K562 (cell line): ENCODE measurements around the gene ITGA2B. TPM values are rescaled to one million over a fixed set of nuclear protein-coding genes. Genes with fewer than 3 reads are reported as not detected.

Experiments used
- ATAC-seq: fragments of 200-7000 bp; cut with Tn5 transposase; 3 replicates; pipeline ENCODE4 v1.9.1; 2020; ENCODE audit warnings: moderate library complexity
- BruUV-seq: library from RNA; stranded (reverse); fragments of 400-500 nt; replicated peaks from 2 replicates; lab custom pipeline; 2021; lab: Mats Ljungman, UMichigan
- CTCF ChIA-PET: fragments of 300-600 bp; formaldehyde crosslinking; extraction: SDS; loops from one replicate; lab custom pipeline; 2021; ENCODE audit warnings: low intra/inter-chr PET ratio; lab: Yijun Ruan, JAX
- POLR2A ChIA-PET: fragments of 300-600, 350-650 bp; sonication (Branson Sonifier 250); formaldehyde crosslinking; extraction: SDS; loops from one replicate; lab custom pipeline; 2021; ENCODE audit warnings: antibody characterized with exemption, inconsistent platforms; lab: Yijun Ruan, JAX
- DNase-seq, 4 experiments: peaks; one replicate each; pipeline versions ENCODE4 v3.0.0 to v3.0.0-alpha.2; 2011 to 2018; ENCODE audit warnings: low spot score in 3 of 4, mixed read lengths in 3 of 4; ENCODE audit errors: extremely low read depth in 1 of 4
- FAIRE-seq: peaks from 2 replicates; lab custom pipeline; 2011; peaks lifted over from hg19 to GRCh38; lab: Jason Lieb, UNC
- H2AFZ ChIP-seq: 2 replicates; pipeline ENCODE4 v1.6.0; 2011; ENCODE audit warnings: low read depth, low read length, control low read depth, inconsistent platforms
- H3K27ac ChIP-seq: fragments of 200-600 bp; 3 replicates; pipeline ENCODE4 v1.8.0; 2011; ENCODE audit warnings: low read depth, mild to moderate bottlenecking, control low read depth, inconsistent platforms, low read length, moderate library complexity, mixed read lengths; ENCODE audit errors: extremely low read depth
- H3K27me3 ChIP-seq, 2 experiments: fragments of 300-600 bp in 1 of 2; 2 replicates in 1 of 2; 3 replicates in 1 of 2; pipeline versions ENCODE4 v1.6.0 to v1.8.0; 2011; ENCODE audit warnings: inconsistent platforms in 2 of 2, low read length in 2 of 2, mild to moderate bottlenecking in 1 of 2, mixed read lengths in 1 of 2, moderate library complexity in 1 of 2; ENCODE audit not compliant: control insufficient read depth in 2 of 2, insufficient read depth in 2 of 2
- H3K36me3 ChIP-seq: fragments of 300-600 bp; 3 replicates; pipeline ENCODE4 v1.8.0; 2011; ENCODE audit warnings: mild to moderate bottlenecking, low read length, inconsistent platforms; ENCODE audit not compliant: control insufficient read depth, insufficient read depth
- H3K4me1 ChIP-seq, 2 experiments: fragments of 200-600 bp in 1 of 2; replicated peaks in 1 of 2; 2 replicates in 1 of 2; 3 replicates in 1 of 2; pipeline versions ENCODE4 v1.5.1 to v1.8.0; 2011; ENCODE audit warnings: inconsistent platforms in 2 of 2, low read length in 2 of 2, mild to moderate bottlenecking in 1 of 2, mixed read lengths in 1 of 2, moderate library complexity in 1 of 2; ENCODE audit not compliant: control insufficient read depth in 2 of 2, insufficient read depth in 2 of 2
- H3K4me2 ChIP-seq: 2 replicates; pipeline ENCODE4 v1.6.1; 2011; ENCODE audit warnings: low read length, control low read depth, inconsistent platforms, mixed read lengths; ENCODE audit not compliant: insufficient read depth
- H3K4me3 ChIP-seq: fragments of 200-600 bp; sonication (generic), shearing (Covaris generic); 2 replicates; pipeline ENCODE4 v1.5.1; 2016; ENCODE audit warnings: control low read depth, inconsistent platforms
- H3K79me2 ChIP-seq: fragments of 200-600 bp; 3 replicates; pipeline ENCODE4 v1.8.0; 2011; ENCODE audit warnings: low read length, inconsistent platforms; ENCODE audit not compliant: control insufficient read depth, insufficient read depth
- H3K9ac ChIP-seq, 2 experiments: 2 replicates each; pipeline versions ENCODE4 v1.6.0 to v1.6.1; 2011; ENCODE audit warnings: low read depth in 2 of 2, low read length in 2 of 2, control low read depth in 1 of 2, inconsistent platforms in 1 of 2, mild to moderate bottlenecking in 1 of 2, mixed read lengths in 1 of 2; ENCODE audit not compliant: insufficient read depth in 1 of 2
- H3K9me1 ChIP-seq: one replicate; pipeline ENCODE4 v1.6.0; 2011; ENCODE audit warnings: inconsistent platforms, mild to moderate bottlenecking, low read length, moderate library complexity; ENCODE audit not compliant: control insufficient read depth, insufficient read depth
- H3K9me3 ChIP-seq: replicated peaks from 2 replicates; pipeline ENCODE4 v1.5.1; 2011; ENCODE audit warnings: low read depth, low read length, inconsistent platforms; ENCODE audit not compliant: control insufficient read depth, insufficient read depth
- H4K20me1 ChIP-seq: replicated peaks from 2 replicates; pipeline ENCODE4 v1.6.1; 2011; ENCODE audit warnings: low read length, inconsistent platforms, mixed read lengths; ENCODE audit not compliant: control insufficient read depth, insufficient read depth
- BRD4 ChIP-seq: fragments of 200-600 bp; sonication (generic); IDR thresholded peaks from 2 replicates; pipeline ENCODE4 v1.6.1; 2017; ENCODE audit warnings: inconsistent platforms
- CREM ChIP-seq: IDR thresholded peaks from 2 replicates; pipeline ENCODE4 v1.6.1; 2014; ENCODE audit warnings: antibody characterized with exemption, low read depth
- HMG20B ChIP-seq: fragments of 250-450 bp; sonication (Bioruptor Pico); IDR thresholded peaks from 2 replicates; pipeline ENCODE4 v1.5.0; 2021; ENCODE audit warnings: mild to moderate bottlenecking
- MITF ChIP-seq: IDR thresholded peaks from 2 replicates; pipeline ENCODE4 v1.6.1; 2014; ENCODE audit warnings: antibody characterized with exemption
- NCOR1 ChIP-seq: fragments of 450-650 bp; IDR thresholded peaks from 2 replicates; pipeline ENCODE4 v1.6.1; 2016; ENCODE audit warnings: mild to moderate bottlenecking, moderate library complexity
- NELFE ChIP-seq: IDR thresholded peaks from 2 replicates; pipeline ENCODE4 v1.6.1; 2011; ENCODE audit warnings: mild to moderate bottlenecking; ENCODE audit not compliant: insufficient read depth, insufficient read length
- RBM22 ChIP-seq: fragments of 200-400 bp; formaldehyde crosslinking; IDR thresholded peaks from 2 replicates; pipeline ENCODE4 v1.6.1; 2018; ENCODE audit warnings: low read length, low read depth; ENCODE audit not compliant: poor library complexity, severe bottlenecking
- SNRNP70 ChIP-seq: fragments of 200-400 bp; formaldehyde crosslinking; optimal IDR thresholded peaks from 2 replicates; pipeline ENCODE3; 2017; ENCODE audit warnings: low read depth, low read length
- WGBS: fragments of 100-300 bp; shearing (Covaris generic); methylation state at CpG from one replicate; pipeline ENCODE4 v1.1.6; 2016; ENCODE audit warnings: low coverage, mixed read lengths; ENCODE audit not compliant: insufficient coverage; ENCODE audit errors: missing lambda C conversion rate; 5-methylcytosine and 5-hydroxymethylcytosine counted together
- in situ Hi-C: fragments of 300-500 bp; cut with MboI; formaldehyde crosslinking; loops from 4 replicates; pipeline ENCODE4 v1.15.0; 2018; ENCODE audit warnings: inconsistent platforms, mixed read lengths
- intact Hi-C: fragments of 100-400 bp; cut with micrococcal nuclease; formaldehyde crosslinking; loops from 2 replicates; pipeline ENCODE4 v1.14.2; 2022
- polyA plus RNA-seq, 8 experiments: library from polyadenylated mRNA; depleted of rRNA in 4 of 8; stranded (reverse) in 5 of 8; unstranded in 3 of 8; fragments of >200 nt; fragmentation: Nextera tagmentation in 2 of 8; fragmentation: Illumina TruSeq in 1 of 8; extraction: Ambion mirVana in 2 of 8; extraction: Trizol in 1 of 8; gene quantifications; 2 replicates each; pipeline versions ENCODE4 v1.2.1 to v1.2.3, GENCODE V29; 2011 to 2014; ENCODE audit warnings: inconsistent platforms in 1 of 8, missing spikeins in 1 of 8
- total RNA-seq, 7 experiments: library from RNA; depleted of rRNA in 6 of 7; stranded (reverse); fragments of >200 nt in 6 of 7; fragmentation: Illumina TruSeq in 2 of 7; extraction: Trizol in 2 of 7; gene quantifications; 2 replicates each; pipeline versions ENCODE4 v1.2.1 to v1.2.3, GENCODE V29; 2011 to 2021; ENCODE audit warnings: low replicate concordance in 1 of 7
- TF ChIP-seq, protein P1 (sequence below): fragments of 450-650 bp; IDR thresholded peaks from 2 replicates; pipeline ENCODE4 v1.6.1; 2016

Gene ITGA2B
- total and polyA plus RNA-seq, 9 of the 15 experiments (the other 6 are each of a cell fraction or from before 2014, with no cell fraction given): 1.1 to 26.4 (median 5.6) TPM

DNA sequence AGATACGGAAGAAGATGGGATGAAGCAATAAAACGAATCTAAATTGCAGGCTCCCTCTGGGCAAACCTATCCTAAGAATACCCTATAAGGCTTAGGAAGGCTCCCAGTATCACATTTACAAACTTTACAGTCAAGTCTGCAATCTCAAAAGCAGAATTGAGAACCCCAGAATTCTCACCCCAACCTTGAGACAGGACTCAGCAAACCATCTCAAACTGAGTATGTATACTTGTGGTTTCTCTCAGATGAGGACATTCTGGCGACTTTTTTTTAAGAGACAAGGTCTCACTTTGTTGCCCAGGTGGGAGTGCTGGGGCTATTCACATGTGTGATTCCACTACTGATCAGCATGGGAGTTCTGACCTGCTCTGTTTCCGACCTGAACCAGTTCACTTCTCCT, 19.3 kb upstream of the ITGA2B start:
- TF ChIP-seq NCOR1 (no peak), RBM22 (no peak), MITF (no peak), NELFE (no peak), CREM (no peak), HMG20B (CRISPR knock-in tag) (no peak), BRD4 (no peak), SNRNP70 (no peak)
- TF ChIP-seq, protein P1, sequence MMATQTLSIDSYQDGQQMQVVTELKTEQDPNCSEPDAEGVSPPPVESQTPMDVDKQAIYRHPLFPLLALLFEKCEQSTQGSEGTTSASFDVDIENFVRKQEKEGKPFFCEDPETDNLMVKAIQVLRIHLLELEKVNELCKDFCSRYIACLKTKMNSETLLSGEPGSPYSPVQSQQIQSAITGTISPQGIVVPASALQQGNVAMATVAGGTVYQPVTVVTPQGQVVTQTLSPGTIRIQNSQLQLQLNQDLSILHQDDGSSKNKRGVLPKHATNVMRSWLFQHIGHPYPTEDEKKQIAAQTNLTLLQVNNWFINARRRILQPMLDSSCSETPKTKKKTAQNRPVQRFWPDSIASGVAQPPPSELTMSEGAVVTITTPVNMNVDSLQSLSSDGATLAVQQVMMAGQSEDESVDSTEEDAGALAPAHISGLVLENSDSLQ: no peak
- H3K27ac ChIP-seq: no peak overlapping the region
- no peaks in the 10 kb centered on the region for H3K79me2 ChIP-seq
- H3K4me3 ChIP-seq: no peak overlapping the region
- H2AFZ ChIP-seq: no peak overlapping the region
- H3K4me1 ChIP-seq: no peaks in the 10 kb centered on the region
- no peak for FAIRE-seq
- ChIA-PET POLR2A (interaction anchor here (1.3 kb wide), 1 partner anchor 16 kb away, joined by 3 read pairs; no protein-coding TSS in a partner anchor), CTCF (no interaction called here)
- 70% methylated on average over 4 of the region's 4 CpGs for WGBS
- H4K20me1 ChIP-seq: no peaks in the 10 kb centered on the region
- no peak for ATAC-seq
- no peak for DNase-seq
- in situ Hi-C loops: no loop called here
- intact Hi-C loops: no loop called here
- H3K4me2 ChIP-seq: no peak overlapping the region
- H3K9me3 ChIP-seq: no peaks in the 10 kb centered on the region
- no peaks in the 10 kb centered on the region for H3K27me3 ChIP-seq
- H3K9me1 ChIP-seq: no peaks in the 10 kb centered on the region
- no TSS peak for BruUV-seq
- no peak overlapping the region for H3K9ac ChIP-seq
- peaks cover 17% of the 10 kb centered on the region; the same call in 2 of the 3 replicates for H3K36me3 ChIP-seq
